Activated T-cell treated with anti-CD3 and anti-CD28 coated beads for 24 hours (primary cell): Measurements from ENCODE around the gene IL31.
"Not testable (repeated sequence)": the region's sequence is repeated elsewhere in the genome, so short reads cannot be mapped to it uniquely, and the experiment has no call there.

Experiments used
- DNase-seq: peaks from one replicate; pipeline ENCODE4 v3.0.0-alpha.2; 2020; ENCODE audit warnings: low read depth

Gene IL31

GRCh38 chr12:122192441-122192840 is 18.4 kb upstream of the IL31 start:
- no peak for DNase-seq

GRCh38 chr12:122190842-122191668 is 17.0 kb upstream of the IL31 start:
- peak; percentile 63 for DNase-seq

DNA sequence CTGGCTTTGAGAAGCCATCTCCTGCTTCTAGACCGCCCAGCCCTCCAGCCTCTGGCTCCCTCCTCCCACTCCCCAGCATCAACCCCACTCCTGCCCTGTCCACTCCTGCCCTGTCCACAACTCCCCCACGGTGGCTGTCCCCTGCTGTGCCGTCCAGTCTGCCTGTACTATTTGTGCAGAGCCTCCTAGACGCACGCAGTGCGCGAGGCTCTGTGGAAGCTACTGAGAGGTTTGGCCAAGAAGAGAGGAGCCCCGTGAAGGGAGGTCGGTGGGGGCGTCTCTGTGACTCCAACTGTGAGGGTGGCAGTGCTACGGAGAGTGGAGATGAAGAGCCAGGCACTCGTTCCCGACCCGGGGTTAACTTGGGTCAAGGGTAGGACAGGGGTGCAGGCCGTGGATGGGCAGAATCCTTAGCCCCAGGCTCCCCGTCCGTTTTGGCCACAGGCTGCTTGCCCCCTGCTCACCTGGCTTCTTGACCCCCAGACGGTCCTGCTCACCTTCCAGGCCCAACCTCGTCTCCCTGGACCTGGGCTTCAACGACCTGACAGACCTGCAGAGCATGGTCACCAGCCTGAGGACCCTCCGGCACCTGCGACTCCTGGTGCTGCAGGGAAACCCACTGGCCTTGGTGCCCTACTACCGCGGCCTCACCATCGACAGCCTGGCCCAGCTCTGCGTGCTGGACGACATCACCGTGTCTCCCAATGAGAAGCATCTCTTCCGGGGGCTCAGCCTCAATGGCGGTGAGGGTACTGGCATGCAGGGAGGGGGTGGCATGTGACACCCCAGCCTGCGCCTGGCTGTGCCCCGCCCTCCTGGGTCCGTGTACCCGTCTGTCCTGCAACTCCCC is 15.8 kb upstream of the IL31 start:
- DNase-seq = no peak

DNA sequence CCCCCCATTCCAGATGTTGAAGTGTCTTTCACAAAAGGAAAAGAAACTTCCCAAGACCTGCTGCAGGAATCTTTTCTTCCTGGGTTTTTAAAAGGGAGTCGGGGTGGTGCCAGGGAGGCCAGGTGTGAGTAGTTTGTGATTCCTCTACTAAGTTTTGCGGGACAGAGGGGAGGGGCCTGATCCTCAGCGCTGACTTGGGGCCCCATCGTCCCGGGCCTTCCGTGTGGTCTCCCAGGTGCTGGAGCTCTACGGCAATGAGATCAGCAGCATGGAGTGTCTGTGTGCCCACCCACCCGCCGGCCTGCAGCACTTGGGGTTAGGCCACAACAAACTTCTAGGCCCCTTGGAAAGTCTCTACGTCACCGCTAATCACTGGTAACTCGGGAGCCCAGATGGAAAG is 13.4 kb upstream of the IL31 start:
- DNase-seq = no peak

- no peak for DNase-seq
Measured at GRCh38 chr12:122185494-122186082, 11.6 kb upstream of the IL31 start.

DNA sequence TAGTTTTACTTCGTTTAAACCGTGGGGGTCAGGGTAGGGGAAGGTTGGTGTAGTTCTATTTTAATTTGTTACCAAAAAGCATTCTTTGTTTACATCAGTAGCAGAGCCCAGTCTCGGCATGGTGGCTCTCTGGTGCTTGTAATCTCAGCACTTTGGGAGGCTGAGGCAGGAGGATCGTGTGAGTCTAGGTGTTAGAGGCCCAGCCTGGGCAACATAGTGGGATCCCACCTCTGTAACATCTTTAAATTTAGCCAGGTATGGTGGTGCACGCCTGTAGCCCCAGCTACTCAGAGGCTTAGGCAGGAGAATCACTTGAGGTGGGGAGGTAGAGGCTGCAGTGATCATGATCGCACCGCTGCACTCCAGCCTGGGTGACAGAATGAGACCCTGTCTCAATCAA is 11.1 kb upstream of the IL31 start:
- DNase-seq = no peak

GRCh38 chr12:122184517-122184916 is 10.5 kb upstream of the IL31 start:
- no peak for DNase-seq

DNA sequence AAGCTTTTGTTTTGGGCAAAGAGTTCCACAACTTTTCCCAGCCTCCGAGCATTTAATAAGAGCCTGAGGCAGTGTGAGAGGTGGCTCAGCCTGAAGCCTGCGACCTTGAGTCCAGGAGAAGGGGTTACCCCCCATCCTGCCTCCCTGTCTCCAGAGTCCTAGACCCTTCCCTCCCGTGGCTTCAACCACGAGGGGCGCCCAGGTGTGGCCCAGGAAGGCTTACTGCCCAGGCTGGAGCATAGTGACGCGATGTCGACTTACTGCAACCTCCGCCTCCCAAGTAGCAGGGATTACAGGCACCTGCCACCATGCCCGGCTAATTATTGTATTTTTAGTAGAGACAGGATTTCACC is 9.5 kb upstream of the IL31 start:
- no peak for DNase-seq

GRCh38 chr12:122182887-122183587 is 9.0 kb upstream of the IL31 start, which contains the start of gene LRRC43:
LRRC43 (plus strand) TSS chr12:122183123; CDS start chr12:122183145, 22 bp downstream.
- DNase-seq = no peak

DNA sequence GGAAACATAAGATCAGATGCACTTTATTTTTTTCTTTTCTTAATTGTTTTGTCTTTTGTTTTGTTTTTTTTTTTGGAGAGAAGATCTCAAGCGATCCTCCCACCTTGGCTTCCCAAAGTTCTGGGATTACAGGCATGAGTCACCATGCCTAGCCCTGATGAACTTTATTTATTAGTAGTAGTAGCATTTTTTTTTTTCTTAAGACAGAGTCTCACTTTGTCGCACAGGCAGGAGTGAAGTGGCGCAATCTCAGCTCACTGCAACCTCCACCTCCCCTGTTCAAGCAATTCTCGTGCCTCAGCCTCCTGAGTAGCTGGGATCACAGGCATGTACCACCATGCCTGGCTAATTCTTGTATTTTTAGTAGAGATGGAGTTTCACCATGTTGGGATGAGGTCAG is 2.5 kb upstream of the IL31 start:
- DNase-seq = not testable (repeated sequence)

DNA sequence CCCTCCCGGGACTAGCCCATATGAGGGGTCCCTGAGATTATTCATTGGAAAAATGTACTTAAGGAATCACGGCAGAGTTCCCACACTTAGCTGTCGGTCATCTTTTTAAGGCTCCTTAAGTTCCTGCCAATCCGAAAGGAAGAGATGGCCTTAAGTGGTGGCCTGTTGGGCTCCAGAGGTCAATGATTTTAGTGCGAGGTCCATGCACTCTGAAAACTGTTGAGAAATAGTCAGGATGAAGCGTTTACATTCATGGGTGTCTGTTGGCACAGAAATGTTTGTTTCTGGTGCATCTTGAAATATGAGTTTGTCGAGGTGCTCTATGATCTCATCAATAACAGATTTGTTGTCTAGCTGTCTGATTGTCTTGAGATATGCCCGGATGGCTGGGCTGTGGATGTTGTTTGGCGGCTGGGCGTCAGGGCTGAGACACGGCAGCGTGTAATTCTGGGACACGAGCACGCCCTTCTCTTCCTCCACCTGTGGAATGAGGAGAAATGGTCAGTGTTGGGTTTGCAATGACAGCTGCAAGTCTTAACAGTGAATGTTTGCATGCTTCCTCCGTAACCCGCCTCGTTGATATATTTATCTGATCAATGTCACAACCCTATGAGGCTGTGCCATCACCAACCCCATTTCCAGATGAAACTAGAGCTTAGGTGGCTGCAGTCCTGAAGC is 1.6 kb downstream of the IL31 start:
- DNase-seq = no peak

GRCh38 chr12:122171399-122171798 is 2.6 kb downstream of the IL31 start:
- DNase-seq = no peak

- no peak for DNase-seq
Measured at GRCh38 chr12:122168492-122168891, 5.5 kb downstream of the IL31 start.

DNA sequence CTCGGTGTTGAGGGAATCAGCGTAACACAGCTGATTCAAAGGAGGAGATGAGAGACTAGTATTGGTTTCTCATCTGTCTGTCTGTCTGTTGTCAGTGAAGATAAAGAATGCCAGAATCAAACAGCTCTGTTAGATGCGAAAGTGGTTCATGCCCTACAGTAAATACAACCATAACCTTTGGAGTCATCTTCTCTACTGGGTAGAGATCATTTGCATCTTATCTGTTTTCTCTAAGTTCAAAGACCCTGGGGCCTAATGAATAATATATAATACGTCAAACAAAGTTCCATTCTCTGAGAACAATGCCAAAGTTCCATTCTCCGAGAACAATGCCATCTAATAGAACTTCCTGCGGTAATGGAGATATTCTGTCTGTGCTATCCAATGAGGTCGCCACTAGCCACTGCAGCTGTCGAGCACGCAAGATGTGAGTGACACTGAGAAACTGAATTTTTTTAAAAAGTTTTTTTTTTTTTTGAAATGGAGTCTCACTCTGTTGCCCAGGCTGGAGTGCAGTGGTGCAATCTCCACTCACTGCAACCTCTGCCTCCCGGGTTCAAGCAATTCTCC is 6.6 kb downstream of the IL31 start:
- DNase-seq = no peak

- DNase-seq = peak; percentile 21
Measured at GRCh38 chr12:122166422-122167349, 7.3 kb downstream of the IL31 start.

DNA sequence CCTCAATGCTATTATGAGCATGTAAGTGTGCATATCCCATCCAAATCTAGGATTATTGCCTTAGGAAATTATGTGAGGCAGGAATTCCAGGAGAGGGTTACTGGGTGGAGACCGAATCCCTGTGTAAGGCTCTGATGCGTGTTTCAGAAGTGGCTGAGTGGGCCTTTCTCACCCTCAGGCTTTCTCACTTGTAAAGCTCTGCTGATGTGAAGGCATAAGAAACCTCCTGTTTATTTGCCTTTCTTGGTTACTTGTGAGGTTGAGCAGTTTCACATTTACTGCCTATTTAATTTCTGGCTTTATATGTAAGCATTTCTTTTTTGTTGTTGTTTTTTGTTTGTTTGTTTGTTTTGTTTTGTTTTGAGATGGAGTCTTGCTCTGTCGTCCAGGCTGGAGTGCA is 11.0 kb downstream of the IL31 start:
- no peak for DNase-seq

DNA sequence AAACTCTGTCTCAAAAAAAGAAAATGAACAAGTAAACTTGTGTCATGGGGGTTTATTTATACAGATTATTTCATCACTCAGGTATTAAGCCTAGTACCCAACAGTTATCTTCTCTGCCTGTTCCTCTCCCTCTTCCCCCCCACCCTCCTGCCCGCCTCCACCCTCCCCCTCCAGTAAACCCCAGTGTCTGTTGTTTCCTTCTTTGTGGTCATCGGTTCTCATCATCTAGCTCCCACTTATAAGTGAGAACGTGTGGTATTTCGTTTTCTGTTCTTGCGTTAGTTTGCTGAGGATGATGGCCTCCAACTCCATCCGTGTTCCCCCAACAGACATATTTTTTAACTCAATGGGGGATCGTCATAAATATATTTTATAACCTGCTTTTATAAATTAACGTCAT is 12.3 kb downstream of the IL31 start:
- DNase-seq = no peak

DNA sequence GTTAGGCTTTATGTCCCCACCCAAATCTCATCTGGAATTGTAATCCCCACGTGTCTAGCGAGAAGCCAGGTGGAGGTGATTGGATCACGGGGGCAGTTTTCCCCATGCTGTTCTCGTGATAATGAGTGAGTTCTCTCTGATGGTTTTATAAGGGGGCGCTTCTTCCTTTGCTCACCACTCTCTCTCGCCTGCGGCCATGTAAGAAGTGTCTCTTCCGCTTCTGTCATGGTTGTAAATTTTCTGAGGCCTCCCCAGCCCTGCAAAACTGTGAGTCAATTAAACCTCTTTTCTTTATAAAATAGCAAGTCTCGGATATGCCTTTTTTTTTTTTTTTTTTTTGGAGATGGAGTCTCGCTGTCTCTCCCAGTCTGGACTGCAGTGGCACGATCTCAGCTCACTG is 13.3 kb downstream of the IL31 start:
- DNase-seq = no peak

- DNase-seq = no peak
Measured at GRCh38 chr12:122159882-122160281, 14.1 kb downstream of the IL31 start.

GRCh38 chr12:122158700-122159285 is 15.2 kb downstream of the IL31 start:
- no peak for DNase-seq
